Activated T-cell treated with anti-CD3 and anti-CD28 coated beads, Interleukin-2, amount 50 U/mL, for 4 hours (primary cell): Measurements from ENCODE around the gene KCNJ1. TPM values are rescaled to one million over a fixed set of nuclear protein-coding genes. Genes with fewer than 3 reads are reported as not detected.

Experiments used
- ATAC-seq, 2 donors: fragments of 200-7000 bp; cut with Tn5 transposase; one replicate each; pipeline ENCODE4 v1.10.0; 2021
- DNase-seq: peaks from one replicate; pipeline ENCODE4 v3.0.0-alpha.2; 2020
- H3K27me3 Mint-ChIP-seq: one replicate; pipeline ENCODE4 v1.8.0; 2021; ENCODE audit warnings: low read depth, mixed read lengths
- H3K36me3 Mint-ChIP-seq: one replicate; pipeline ENCODE4 v1.8.0; 2022; ENCODE audit warnings: mixed read lengths; ENCODE audit not compliant: insufficient read depth
- H3K4me1 Mint-ChIP-seq: one replicate; pipeline ENCODE4 v1.8.0; 2021; ENCODE audit warnings: low read depth, mixed read lengths
- H3K4me3 Mint-ChIP-seq: one replicate; pipeline ENCODE4 v1.8.0; 2021; ENCODE audit warnings: mild to moderate bottlenecking, moderate library complexity, mixed read lengths
- H3K9me3 Mint-ChIP-seq: one replicate; pipeline ENCODE4 v1.8.0; 2021; ENCODE audit warnings: mixed read lengths
- total RNA-seq, 3 donors: library from RNA; stranded (reverse); gene quantifications; one replicate each; pipeline ENCODE4 v1.2.1, GENCODE V29; 2021

KCNJ1 gene
- total RNA-seq, 3 donors from 2014 or later, result not detected

DNA sequence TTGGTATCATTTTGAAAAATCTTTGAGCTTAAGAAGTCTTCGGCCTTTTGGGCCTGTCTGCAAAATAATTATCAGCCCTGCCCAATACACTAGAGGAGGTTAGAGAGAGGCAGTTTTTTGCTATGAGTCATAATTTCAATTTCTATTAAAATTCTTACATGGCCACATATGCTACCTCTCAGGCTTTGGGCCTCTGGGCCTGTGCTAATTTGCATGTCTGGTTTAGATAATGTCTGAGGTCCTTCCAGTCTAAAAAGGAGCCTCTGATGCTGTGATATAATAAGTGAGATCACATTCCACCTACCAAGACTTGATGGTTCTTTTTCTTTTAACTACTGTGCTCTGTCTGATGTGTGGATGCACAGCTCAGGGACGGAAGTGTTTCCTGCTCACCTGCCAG lies 70.8 kb downstream of the KCNJ1 start:
- Mint-ChIP-seq H3K4me3 (no peak overlapping the region), H3K4me1 (peaks cover 11% of the 10 kb centered on the region), H3K36me3 (peaks cover 35% of the 10 kb centered on the region), H3K27me3 (no peaks in the 10 kb centered on the region), H3K9me3 (no peaks in the 10 kb centered on the region)
- ATAC-seq (no peak), DNase-seq (no peak)

DNA sequence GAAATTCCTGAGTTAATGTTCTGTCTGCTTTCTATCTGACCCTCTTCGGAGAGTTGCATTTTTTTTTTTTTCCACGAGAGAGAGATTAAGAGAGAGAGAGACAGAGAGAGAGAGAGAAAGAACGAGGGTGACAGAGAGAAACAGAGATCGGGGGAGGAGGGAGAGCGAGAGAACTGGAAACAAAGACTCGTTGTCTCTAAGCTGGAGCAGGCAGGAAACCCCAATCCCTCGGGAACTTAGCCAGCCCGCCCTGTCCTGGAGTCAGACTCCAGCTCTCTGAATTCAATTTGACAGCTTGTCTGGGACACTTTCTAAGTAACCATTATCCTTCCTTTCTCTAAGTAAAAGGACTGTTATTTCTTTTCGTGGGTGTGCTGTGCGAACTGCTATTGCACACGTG lies 76.9 kb downstream of the KCNJ1 start:
- DNase-seq (no peak), ATAC-seq (no peak)
- Mint-ChIP-seq H3K36me3 (peaks cover 30% of the 10 kb centered on the region), H3K4me1 (peaks cover 1% of the 10 kb centered on the region), H3K4me3 (no peak overlapping the region), H3K27me3 (no peaks in the 10 kb centered on the region), H3K9me3 (no peaks in the 10 kb centered on the region)

DNA sequence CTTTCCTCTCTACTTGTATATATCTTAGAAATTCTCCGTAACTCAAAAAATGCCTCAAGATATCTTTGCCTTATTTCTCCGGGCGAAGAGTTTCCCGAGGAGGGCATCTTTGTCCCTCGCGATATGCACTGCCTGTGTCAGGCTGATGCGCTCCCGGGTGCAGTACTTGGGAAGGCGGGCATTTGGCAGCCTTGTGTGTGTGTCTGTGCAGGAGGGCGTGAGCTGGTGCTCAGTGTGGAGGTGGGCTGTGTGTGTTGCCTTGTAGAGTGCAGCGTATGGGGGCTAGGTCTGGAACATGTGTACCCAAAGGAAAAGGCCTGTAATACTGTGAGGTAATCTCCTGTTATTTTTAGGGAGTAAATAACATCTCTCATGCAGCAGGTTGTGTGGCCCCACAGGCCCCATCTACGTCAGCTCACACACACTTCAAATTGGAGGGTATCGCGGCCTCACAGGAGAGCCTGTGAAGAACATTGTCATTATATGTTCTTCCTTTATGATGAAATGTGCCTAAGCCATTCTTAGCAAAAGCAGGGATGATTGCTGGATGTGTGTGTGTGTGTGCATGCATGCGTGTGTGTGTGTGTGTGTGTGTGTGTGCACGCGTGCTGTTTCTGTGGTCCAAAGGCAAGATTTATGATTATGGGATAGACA lies 77.5 kb downstream of the KCNJ1 start:
- Mint-ChIP-seq H3K4me1 (peaks cover 3% of the 10 kb centered on the region), H3K4me3 (no peak overlapping the region), H3K9me3 (no peaks in the 10 kb centered on the region), H3K27me3 (no peaks in the 10 kb centered on the region), H3K36me3 (peaks cover 31% of the 10 kb centered on the region)
- ATAC-seq, result no peak
- DNase-seq, result no peak

Other genes with a start within 250 kb of the KCNJ1 start
- gene FLI1, start 173.2 kb downstream of the KCNJ1 start, total RNA-seq, result 10 to 100 TPM; 18.1 to 22.7 (median 21.7) TPM
- gene KCNJ5, start 24.1 kb upstream of the KCNJ1 start, total RNA-seq, result not detected
- not detected for gene TP53AIP1, start 75.6 kb upstream of the KCNJ1 start, total RNA-seq